DND-41 (cell line): ENCODE measurements around the gene GBX1.

Source experiments
- ATAC-seq: fragments of 200-7000 bp; cut with Tn5 transposase; 3 replicates; pipeline ENCODE4 v1.9.1; 2021; ENCODE audit warnings: low read depth; ENCODE audit not compliant: insufficient read depth
- DNase-seq: peaks from one replicate; pipeline ENCODE4 v3.0.0-alpha.2; 2020
- H2AFZ ChIP-seq: 2 replicates; pipeline ENCODE4 v1.6.0; 2012; ENCODE audit warnings: low read depth, low read length
- H3K27ac ChIP-seq: 2 replicates; pipeline ENCODE4 v1.5.1; 2012; ENCODE audit warnings: low read length, inconsistent platforms
- H3K27me3 ChIP-seq: fragments of 200-600 bp; sonication (generic); 2 replicates; pipeline ENCODE4 v1.6.0; 2012; ENCODE audit warnings: low read length, mild to moderate bottlenecking, inconsistent platforms; ENCODE audit not compliant: insufficient read depth, poor library complexity
- H3K36me3 ChIP-seq: 2 replicates; pipeline ENCODE4 v1.5.1; 2012; ENCODE audit warnings: low read length, inconsistent platforms; ENCODE audit not compliant: insufficient read depth
- H3K4me1 ChIP-seq: 2 replicates; pipeline ENCODE4 v1.5.1; 2012; ENCODE audit warnings: mild to moderate bottlenecking, low read length; ENCODE audit not compliant: insufficient read depth
- H3K4me2 ChIP-seq: 2 replicates; pipeline ENCODE4 v1.6.0; 2012; ENCODE audit warnings: mild to moderate bottlenecking, moderate library complexity, low read length, inconsistent platforms; ENCODE audit not compliant: insufficient read depth
- H3K4me3 ChIP-seq, 2 experiments: fragments of 200-600 bp in 1 of 2; shearing (Covaris generic) in 1 of 2; 2 replicates each; pipeline ENCODE4 v1.5.1; 2012 to 2016; ENCODE audit warnings: inconsistent platforms in 2 of 2, low read length in 2 of 2, mild to moderate bottlenecking in 2 of 2, low read depth in 1 of 2, moderate library complexity in 1 of 2
- H3K79me2 ChIP-seq: 2 replicates; pipeline ENCODE4 v1.6.0; 2012; ENCODE audit warnings: low read length, inconsistent platforms; ENCODE audit not compliant: insufficient read depth
- H3K9ac ChIP-seq: 2 replicates; pipeline ENCODE4 v1.6.0; 2012; ENCODE audit warnings: low read depth, mild to moderate bottlenecking, inconsistent platforms, low read length, moderate library complexity
- H3K9me3 ChIP-seq: 2 replicates; pipeline ENCODE4 v1.5.1; 2012; ENCODE audit warnings: low read length, moderate library complexity, mild to moderate bottlenecking, inconsistent platforms; ENCODE audit not compliant: insufficient read depth, severe bottlenecking
- H4K20me1 ChIP-seq: 2 replicates; pipeline ENCODE4 v1.6.0; 2012; ENCODE audit warnings: low read length; ENCODE audit not compliant: insufficient read depth
- CTCF ChIP-seq: IDR thresholded peaks from 2 replicates; pipeline ENCODE4 v1.5.1; 2012; ENCODE audit warnings: borderline replicate concordance, low read length, moderate library complexity, mild to moderate bottlenecking; ENCODE audit not compliant: poor library complexity, severe bottlenecking; ENCODE audit errors: extremely low read depth
- EZH2 ChIP-seq: IDR thresholded peaks from 3 replicates; pipeline ENCODE4 v1.6.1; 2012; ENCODE audit warnings: borderline replicate concordance, low read depth, mild to moderate bottlenecking, moderate library complexity, low read length, inconsistent platforms; ENCODE audit not compliant: severe bottlenecking

GBX1 gene

GRCh38 chr7:151201751-151202150 is 34.3 kb upstream of the GBX1 start:
- Histone ChIP-seq H3K9me3 (no peaks in the 10 kb centered on the region), H3K79me2 (no peaks in the 10 kb centered on the region), H3K4me2 (no peak overlapping the region), H3K36me3 (no peaks in the 10 kb centered on the region), H2AFZ (no peak overlapping the region), H4K20me1 (peaks cover 5% of the 10 kb centered on the region; the same call in 1 of the 2 replicates), H3K27ac (no peak overlapping the region), H3K4me1 (no peaks in the 10 kb centered on the region), H3K27me3 (peaks cover 32% of the 10 kb centered on the region), H3K9ac (no peak overlapping the region), H3K4me3 (no peak overlapping the region)
- DNase-seq (no peak), ATAC-seq (no peak)
- TF ChIP-seq EZH2 (no peak), CTCF (no peak)

DNA sequence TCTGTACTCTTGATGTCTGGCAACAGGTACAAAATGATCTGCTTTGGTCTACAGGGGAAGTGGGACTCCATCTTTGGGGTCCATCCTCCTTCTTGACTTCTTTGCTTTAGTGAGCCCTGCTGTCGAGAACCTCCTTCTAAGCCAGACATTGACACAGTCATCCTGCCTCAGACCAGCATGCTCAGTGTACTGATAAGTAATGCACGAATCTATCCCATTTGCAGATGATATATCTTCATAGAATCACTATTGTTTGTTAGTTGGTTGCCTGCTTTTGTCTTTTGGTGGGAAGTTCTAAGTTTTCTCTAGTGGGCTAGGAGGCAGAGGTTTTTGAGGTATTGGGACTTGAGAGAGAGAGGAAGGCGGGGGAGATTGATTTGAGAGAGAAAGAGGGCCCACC is 33.9 kb upstream of the GBX1 start:
- Histone ChIP-seq H3K4me1 (no peaks in the 10 kb centered on the region), H3K4me2 (no peak overlapping the region), H3K79me2 (no peaks in the 10 kb centered on the region), H2AFZ (no peak overlapping the region), H3K27ac (no peak overlapping the region), H3K4me3 (no peak overlapping the region), H3K9ac (no peak overlapping the region), H3K27me3 (peaks cover 36% of the 10 kb centered on the region), H4K20me1 (peaks cover 5% of the 10 kb centered on the region; the same call in 1 of the 2 replicates), H3K36me3 (no peaks in the 10 kb centered on the region), H3K9me3 (no peaks in the 10 kb centered on the region)
- ATAC-seq (no peak), DNase-seq (no peak)
- TF ChIP-seq CTCF (no peak), EZH2 (no peak)

DNA sequence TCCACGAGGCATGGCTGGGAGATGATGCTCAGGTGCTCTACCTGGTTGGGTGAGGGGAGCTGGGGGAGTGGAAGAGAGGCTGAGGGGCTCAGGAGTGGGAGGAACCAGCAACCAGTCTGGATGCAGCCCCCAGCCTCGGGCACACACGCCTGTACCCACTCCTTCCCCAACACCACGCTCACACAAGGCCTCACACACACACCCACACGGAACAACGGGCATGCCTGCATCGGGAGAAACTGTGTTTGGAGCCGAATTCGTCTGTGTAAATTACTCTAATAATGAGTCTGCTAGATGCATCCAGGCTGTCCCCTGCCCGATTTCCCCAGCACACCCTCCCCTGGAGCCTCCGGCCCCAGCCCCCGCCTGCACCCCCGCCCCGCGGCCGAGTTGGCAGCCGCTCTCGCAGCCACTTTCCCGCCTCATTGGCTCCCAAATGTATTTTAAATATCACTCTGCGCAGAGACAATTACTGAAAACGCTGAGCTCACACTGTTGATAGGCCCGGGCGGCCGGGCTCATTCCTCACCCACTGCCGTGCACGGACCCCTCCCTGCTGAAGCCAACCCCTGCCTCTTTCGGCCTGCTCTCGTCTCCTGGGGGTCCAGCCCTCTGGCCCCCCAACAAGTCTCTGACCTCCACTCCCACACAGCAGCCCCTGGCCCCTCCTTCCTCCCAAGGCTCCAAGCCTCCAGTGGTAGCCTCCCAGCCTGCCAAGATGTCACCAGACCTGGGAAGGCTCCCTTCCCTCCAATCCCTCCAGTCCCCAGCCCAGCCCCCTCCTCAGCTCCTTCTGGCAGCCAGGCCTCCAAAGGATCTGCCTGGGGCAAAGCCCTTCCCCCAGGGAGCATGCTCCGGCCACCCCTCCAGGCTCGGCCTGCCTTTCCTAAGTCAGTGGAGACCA is 31.7 kb upstream of the GBX1 start:
- no peak for DNase-seq

More for the DNA sequence above, 31.7 kb upstream of the GBX1 start:
- peaks cover 2% of the 10 kb centered on the region; the same call in 1 of the 2 replicates for H4K20me1 ChIP-seq
- H3K4me1 ChIP-seq: no peaks in the 10 kb centered on the region
- ATAC-seq: no peak
- H3K4me3 ChIP-seq: no peak overlapping the region
- H3K36me3 ChIP-seq: no peaks in the 10 kb centered on the region
- H3K9me3 ChIP-seq: no peaks in the 10 kb centered on the region
- H3K27ac ChIP-seq: no peak overlapping the region
- no peak for TF ChIP-seq CTCF
- no peak overlapping the region for H3K4me2 ChIP-seq
- H3K79me2 ChIP-seq: no peaks in the 10 kb centered on the region
- peaks cover 44% of the 10 kb centered on the region for H3K27me3 ChIP-seq
- H2AFZ ChIP-seq: no peak overlapping the region
- H3K9ac ChIP-seq: no peak overlapping the region
